HG03025 (cell line): Measurements from ENCODE around the gene MAPK10.
"Not testable (repeated sequence)": the region's sequence is repeated elsewhere in the genome, so short reads cannot be mapped to it uniquely, and the experiment has no call there.

Experiments used
- ATAC-seq: cut with Tn5 transposase; IDR thresholded peaks from one replicate; pipeline ENCODE4 v1.9.1; 2021; ENCODE audit warnings: mild to moderate bottlenecking, moderate library complexity; ENCODE audit not compliant: unreplicated experiment, low FRiP score

The MAPK10 gene

DNA sequence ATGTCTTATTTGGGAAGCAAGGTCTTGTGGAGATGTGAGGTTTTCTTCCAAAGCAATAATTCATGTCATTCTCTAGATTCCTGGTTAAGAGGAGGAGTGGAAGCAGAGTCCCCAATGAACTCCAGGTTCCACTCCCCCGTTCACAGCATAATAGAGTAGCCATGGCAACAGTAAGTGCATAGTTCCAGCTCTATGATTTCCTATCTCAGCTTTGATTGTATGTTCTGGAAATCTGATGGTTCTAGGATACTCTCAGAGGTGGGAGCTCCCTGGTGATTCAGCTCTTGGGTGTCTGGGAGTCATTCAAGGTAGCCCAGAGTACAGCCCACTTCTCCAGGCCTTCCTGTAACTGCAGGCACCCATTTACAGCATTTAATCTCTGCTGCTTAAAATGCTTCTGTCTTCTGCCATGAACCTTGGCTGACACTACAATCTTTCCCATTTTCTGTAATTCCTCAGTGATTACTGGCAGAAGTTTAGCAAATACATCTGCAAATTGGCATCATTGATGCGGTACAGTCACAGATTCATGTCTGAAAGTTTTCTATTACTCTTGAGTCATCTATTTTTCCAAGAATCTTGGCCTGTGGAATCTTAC lies 242.0 kb downstream of the MAPK10 start:
- no peak for ATAC-seq

DNA sequence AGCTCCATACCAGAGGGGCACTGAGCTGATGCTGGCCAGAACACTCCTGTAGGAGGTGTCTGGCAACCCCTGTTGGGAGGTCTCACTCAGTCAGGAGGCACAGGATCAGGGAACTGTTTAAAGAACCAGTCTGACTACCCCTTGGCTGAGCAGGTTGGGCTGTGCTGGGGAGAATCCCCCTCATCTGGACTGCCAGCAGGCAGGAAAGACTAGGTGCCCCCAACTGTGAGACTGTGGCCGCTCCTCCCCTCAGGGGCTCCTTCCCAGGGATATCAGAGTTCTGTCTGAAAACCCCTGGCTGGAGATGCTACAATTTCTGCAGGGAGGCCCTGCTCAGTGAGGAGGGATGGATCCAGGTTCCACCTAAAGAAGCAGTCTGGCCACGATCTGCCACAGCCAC lies 245.3 kb downstream of the MAPK10 start:
- no peak for ATAC-seq

DNA sequence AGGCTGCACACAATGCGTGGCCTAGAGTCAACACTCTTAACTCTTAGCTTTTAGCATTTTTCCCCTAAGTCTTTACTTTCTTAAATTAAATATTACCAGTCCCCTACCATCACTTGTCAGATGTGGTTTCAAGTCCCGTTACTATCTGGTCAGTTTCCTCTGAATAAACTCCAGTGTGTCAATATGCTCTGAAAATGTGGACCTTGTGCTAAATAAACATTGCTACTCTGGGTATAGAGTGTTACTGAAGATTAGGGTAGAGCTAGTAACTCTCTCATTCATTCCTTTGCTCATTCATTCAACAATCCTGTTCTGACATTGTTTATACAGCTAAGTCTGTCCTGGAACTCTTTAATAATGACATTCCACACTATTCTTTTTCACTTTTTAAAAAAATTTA lies 251.0 kb downstream of the MAPK10 start:
- ATAC-seq = no peak

DNA sequence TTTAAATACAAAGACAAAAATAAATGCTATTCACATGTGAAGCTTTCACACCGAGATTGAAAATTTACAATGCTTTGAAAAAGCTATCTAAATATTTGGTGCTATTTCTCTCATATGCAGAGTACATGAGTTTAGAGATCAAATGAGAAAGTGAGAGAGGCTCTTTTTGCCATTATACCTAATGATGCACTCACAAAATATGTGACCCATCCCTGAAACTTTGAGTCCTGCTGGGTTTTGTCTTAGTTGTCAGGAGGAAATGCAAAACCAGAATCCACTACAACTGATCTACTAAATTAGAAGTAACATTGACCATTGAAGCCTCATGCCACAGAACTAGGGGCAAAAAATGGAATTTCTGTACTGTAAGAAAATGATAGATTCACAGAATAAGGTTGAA lies 251.7 kb downstream of the MAPK10 start:
- no peak for ATAC-seq

DNA sequence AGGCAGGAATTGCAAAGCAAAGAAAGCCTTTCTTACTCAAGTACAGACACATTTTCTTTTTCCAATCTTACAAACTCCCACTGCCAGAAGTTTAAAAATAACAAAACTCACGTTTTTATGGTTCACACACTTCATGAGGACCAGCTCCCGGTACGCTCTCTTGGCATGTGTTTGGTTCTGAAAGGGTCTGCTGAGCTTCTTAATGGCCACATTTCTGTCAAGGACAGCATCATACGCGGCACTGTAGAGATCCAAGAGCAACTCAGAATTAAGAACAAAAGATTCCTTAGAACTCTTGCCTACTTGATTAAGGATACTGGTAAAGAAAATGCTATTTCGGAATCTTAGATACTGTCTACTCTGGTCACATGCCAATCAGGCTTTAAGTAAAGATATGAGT lies 252.7 kb downstream of the MAPK10 start:
- ATAC-seq = no peak

DNA sequence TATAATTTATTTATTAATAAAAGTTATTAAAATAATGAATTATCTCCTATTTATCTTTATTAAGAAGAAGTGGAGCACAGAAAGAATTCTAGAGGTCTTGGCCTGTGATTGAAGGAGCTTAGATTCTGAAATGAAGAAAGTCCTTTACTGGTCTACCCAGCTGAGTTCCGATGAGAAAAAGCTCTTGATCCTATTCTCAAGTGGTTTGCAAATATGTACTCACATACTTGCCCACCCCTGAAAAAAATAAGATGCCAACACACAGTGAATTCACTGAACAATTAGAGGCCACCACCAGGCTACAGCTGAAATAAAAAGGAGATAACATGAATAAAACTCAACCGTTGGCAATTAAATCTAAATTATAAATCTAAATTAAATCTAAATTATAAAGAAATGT lies 253.4 kb downstream of the MAPK10 start:
- no peak for ATAC-seq

DNA sequence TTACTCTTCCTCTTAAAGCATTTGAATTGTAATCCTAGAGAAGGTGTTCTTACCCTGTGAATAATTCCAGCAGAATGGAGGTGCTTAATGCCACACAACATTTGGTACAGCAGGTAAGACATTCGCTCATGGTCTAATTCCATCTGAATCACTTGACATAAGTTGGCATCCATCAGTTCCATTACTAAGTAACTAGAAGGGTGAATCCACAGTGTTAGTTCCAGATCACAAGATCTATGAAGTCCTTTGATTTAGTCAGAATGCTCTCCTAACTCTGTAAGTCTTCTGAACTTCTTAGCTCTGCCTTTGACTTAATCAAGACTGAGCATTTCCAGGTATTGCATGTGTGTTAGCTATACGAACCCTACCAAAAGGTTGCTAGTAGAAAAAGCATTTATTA lies 258.0 kb downstream of the MAPK10 start:
- ATAC-seq = no peak

DNA sequence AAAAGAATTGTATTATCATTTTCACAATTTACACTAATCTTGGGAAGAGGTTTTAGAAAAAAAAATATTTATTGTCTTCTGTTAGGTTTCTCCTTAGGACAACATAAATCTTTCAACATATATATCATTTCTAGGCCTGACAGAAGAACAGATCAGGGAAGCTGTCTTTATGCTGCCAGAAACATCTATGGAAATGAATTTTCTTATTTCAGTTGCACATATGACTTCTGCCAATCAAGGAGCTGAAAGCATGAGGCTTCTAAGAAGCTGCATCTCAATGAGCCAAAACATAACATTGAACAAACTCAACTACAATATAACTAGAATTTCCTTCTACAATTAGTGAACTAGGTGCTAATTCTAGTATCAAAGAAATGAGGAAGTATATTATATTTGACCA lies 258.4 kb downstream of the MAPK10 start:
- ATAC-seq = no peak

DNA sequence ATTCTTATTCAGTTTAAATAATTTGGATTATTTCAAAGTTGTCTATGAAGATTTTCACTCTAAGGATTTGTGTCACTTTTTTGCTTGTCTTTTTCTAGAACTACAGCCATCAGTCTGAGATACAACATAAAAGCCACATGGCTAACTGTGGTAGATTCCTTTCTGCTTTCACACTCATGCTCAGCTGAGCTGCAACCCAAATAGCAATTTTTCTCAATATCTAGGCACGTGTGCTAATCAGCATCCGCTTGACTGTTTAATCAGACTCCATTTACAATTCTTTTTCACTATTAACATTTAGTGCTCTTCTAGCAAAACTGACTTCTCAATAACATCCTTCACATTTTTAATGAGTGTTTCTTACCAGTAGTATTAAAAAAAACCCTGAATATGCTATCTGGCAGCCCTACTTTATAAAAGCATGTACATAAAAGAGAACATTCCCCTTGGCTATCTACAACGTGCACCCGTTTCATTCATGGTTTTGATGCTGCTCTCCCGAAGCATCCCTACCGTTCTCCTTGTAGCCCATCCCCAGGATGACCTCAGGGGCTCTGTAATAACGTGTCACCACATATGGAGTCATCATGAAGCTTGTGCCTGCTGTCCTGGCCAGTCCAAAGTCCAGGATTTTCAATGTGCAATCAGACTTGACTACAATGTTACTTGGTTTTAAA lies 259.2 kb downstream of the MAPK10 start:
- no peak for ATAC-seq

DNA sequence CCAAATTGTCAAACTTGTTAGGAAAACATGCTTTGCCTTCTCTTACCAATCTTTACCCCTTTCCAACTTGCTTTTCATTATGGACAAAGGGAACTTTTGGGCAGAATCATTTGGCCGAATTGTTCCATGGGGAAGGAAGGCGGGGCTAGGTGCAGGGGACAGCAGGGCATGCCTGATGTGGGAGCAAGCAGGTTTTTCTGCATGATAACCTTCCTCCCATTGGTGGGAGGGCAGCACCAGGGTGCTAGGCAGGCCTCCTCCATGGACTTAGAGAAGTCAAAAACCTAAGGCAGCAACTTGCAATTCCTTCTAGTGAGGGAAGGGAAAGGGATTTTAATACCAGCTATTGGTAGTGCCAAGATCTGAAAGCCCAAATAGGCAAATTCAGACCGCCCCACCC lies 260.5 kb downstream of the MAPK10 start:
- ATAC-seq = no peak

DNA sequence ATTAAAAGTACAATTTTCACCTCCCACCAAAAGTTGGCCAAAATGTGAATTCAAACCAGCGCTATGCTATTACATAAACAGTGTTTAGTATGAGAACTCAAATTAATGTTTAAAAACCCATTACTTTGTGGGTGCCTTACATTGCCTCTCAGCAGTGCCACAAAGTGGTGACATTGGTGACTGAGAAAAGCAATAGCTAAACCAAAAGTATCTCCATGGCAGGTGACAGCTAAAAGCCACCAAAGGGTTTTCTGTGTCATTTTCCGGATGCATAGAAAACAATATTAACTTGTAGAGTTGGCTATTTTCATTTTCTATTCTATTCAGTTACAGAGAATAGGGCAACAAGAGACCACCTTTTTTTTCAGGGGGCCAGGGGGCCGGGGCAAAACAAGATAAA lies 261.2 kb downstream of the MAPK10 start:
- no peak for ATAC-seq

DNA sequence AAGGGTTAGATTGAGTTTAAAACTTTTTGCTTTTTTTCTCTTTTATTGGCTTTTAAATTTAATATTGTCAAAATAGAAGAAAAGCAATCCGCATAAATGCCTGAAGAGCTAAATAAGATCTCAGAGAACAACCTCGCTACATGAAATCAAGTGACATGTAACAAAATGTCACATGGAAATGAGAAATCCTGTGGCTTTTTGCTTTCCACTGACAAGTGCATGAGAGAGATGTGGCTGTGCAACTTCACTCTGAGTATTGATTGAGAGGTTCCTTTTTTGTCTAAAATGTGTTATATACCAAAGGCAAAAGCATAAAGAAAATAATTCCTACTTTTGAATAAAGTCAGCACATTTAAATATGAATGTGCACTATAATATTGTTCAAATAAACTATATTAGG lies 263.5 kb downstream of the MAPK10 start:
- no peak for ATAC-seq

DNA sequence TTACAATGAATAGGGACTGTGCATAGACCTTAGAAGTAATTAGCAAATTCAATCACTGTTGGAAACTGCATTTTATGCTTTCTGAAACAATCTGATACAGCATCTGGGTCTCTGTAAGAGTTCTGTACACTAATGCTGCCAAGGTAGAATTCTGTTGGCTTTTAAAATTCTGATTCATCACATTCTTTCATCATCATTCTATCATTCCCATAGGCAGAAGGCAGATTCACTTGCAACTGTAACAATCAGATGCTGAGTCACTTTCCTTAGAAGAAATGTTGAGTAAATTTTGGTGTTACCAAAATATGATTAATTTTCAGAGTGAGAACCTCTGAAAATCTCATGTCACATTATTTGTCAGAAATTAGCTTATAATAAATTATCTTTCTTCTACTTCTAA lies 267.2 kb downstream of the MAPK10 start:
- ATAC-seq = no peak

DNA sequence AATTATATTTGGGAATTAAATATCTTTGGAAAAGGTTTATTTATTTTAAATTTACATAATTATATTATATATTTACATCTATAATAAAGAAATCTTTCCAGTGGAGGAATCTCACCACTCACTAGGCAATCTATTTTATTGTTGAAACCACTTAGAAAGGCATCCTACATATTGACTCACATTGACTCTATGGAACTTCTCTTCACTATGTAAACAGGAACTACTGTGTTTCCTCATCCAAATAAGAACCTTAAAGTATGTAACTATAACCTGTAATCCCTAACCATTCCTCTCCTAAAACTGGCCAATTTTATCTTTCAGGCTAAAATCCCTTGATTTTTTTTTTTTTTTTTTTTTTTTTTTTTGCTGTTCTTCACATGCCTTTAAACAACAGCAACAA lies 268.7 kb downstream of the MAPK10 start:
- ATAC-seq = no peak

DNA sequence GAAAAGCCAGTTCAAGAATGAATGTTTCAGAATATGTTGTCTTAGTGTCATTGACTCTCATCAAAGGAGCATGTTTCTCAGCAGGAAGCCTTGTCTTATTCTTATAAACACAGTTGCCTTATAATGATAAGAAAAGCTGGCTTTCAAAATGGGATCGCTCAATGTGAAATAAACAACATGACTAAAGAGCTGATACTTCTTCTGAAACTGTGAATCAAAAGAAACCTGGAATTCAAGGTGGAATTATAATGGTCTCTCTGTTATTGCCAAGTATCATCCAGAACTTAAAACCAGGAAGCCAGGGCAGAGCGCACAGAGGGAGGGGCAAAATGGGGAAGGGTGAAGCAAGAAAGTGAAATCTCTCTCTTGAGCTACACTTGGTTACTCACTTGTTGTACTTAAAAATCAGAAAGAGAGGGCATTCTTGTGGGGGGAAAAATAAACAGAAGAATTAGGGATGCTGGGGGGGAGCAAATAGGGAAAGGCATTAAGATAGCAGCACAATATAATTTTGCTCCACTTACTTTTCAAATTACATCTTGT lies 270.0 kb downstream of the MAPK10 start:
- ATAC-seq = no peak

DNA sequence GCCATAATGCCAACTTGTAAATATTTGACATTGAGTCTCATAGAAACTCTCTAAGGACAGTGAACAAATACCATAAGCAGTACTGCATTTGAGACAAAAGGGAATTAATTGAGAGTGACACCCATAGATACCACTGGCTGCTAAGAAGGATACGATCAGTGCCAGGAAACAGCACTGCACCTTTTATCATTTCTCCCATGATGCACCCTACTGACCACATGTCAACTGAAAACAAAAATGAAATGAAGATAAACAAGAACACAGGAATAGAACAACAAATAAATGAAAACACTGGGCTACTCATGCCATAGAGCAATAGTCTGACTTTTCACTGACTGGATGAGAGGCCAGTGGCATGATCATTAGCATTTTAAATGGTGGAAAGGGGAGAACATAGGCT lies 270.8 kb downstream of the MAPK10 start:
- ATAC-seq = no peak

DNA sequence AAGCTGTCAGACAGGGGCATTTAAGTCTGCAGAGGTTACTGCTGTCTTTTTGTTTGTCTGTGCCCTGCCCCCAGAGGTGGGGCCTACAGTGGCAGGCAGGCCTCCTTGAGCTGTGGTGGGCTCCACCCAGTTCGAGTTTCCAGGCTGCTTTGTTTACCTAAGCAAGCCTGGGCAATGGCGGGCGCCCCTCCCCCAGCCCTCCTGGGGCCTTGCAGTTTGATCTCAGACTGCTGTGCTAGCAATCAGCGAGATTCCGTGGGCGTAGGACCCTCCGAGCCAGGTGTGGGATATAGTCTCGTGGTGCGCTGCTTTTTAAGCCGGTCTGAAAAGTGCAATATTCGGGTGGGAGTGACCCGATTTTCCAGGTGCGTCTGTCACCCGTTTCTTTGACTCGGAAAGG lies 284.1 kb downstream of the MAPK10 start:
- not testable (repeated sequence) for ATAC-seq

DNA sequence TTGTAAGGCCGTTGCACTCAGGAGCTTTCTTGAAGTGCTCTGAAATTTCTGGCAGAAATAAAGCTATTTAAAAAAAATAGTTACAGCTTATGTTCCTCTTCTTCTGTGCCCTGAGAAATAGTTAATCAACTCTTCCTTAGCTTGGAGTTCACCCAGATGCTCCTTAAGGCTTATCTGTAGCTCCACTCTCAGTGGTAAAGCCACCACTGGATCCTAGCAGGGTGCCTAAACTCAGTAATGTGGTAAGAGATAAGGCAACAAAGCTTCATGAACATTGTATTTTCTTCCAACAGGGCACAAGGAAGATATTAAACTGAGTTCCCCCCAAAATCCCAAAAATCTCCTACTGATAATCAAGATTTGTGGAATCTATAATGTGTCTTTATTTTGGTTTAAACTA lies 299.5 kb downstream of the MAPK10 start:
- ATAC-seq = no peak

DNA sequence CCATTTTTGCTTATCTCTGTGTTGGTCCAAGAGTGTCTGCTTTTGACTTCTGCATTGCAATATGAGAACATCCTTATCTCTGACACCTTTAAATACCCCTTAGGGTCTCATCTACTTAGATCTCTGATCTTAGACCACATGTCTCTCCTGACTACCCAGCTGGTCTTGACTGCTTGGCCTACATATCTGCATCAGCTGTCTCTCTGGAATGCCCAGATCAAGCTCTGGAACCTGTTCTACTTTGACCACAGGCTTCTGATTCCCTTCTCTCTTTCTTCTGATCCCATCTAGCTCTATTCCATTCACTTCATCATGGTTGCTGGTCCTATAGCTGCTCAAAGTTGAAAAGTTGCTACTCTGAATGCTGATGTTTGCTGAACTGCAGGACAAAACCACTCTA lies 301.2 kb downstream of the MAPK10 start:
- ATAC-seq = no peak

DNA sequence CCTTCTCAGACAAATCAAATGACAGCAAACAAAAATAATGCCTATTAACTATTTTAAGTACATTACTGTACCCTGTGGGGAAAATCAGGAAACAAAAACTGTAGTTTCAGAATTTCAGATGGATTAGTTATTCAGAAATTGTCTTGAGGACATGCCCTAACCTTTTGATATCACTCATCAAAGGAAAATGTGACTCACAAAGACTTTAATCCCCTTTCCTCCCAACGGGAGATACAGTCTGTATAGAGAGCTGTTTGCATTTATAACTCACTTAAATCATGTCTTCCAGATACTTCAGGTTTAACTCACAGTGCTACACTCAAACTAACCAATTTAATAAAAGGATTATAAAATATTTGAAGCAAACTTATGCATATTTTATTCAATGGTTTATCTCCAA lies 304.0 kb downstream of the MAPK10 start:
- no peak for ATAC-seq

DNA sequence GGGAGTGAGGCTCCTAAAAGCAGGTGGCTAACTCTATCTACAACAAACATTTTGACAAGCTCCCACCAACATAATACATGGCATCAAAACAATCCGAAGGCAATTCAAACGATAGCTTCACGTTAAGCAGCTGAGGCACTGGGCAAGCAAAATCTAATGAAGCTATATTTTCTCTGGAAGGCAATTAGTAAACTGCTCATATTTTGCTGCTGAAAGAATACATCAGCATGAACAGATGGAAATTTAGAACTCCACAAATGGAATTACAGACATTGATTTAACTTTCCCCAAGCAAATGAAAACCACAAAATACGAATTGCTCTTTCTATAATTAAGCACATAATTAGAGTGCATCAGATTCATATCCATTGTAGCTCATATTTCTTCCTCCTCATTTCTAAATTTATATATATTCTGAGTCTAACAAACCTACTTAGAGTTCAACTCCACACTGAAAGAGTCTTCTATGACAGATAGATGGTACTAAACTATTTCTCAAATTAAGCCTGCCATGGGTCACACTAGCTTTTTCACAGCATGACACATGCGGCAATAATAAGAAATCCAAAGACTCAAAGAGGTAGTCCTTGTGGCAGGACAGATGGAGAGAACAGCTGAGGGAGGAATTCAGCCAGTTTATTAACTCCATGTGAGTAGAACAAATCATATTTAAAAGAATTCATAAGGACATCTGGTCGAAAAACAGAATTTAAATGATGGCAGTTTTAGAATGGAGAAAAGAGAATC lies 305.4 kb downstream of the MAPK10 start:
- no peak for ATAC-seq

DNA sequence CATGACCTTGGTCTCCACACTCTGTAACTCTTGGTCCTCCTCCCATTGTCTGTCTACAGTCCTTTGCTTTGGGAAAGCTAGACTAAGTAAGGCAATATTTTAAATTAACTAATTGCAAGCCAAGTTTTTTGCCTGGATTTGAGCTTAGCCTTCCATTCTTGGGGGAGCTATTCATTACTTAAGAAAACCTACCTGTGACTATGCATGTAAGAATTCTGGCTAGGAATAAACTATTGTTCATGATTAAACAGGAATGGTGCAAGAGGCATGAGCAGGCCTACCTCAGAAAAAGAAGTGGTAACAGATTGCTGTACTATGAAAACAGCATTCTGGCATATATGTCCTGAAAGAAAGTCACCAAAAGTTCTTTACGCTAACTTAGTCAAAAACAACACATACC lies 309.4 kb downstream of the MAPK10 start:
- ATAC-seq = no peak
